HG03135 (cell line): Measurements from ENCODE around the gene TTC12.
A peak's percentile ranks its signal among the peaks of the same experiment; 100 is the strongest.
"Not testable (repeated sequence)": the region's sequence is repeated elsewhere in the genome, so short reads cannot be mapped to it uniquely, and the experiment has no call there.

Source experiments
- ATAC-seq: cut with Tn5 transposase; IDR thresholded peaks from one replicate; pipeline ENCODE4 v1.9.1; 2021; ENCODE audit warnings: mild to moderate bottlenecking, moderate library complexity; ENCODE audit not compliant: unreplicated experiment

Gene TTC12

DNA sequence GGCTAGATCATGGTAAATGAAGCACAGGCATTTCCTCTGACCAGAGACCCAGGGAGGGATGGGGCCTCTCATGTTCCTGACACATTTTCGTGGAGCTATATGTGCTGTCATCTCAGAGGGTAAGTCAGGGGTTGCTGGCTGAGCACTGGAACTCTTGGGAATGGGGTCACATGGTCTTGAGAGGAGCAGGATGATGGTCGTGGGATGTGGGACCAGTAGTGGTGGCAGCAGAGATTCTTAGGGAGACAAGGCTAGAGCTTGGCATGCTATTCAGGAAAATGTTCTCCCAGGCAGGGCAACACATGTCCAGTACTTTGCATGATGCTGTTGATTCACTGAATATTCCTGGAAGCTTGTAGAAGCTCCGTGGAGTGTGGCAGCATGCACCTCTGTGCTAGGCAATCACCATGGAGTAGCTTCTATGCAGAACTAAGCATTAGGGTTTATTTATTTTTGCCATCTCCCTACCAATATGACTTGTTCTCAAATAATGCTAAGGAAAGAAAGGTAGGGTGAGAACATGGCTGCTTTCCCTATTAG lies 31.4 kb upstream of the TTC12 start:
- no peak for ATAC-seq

DNA sequence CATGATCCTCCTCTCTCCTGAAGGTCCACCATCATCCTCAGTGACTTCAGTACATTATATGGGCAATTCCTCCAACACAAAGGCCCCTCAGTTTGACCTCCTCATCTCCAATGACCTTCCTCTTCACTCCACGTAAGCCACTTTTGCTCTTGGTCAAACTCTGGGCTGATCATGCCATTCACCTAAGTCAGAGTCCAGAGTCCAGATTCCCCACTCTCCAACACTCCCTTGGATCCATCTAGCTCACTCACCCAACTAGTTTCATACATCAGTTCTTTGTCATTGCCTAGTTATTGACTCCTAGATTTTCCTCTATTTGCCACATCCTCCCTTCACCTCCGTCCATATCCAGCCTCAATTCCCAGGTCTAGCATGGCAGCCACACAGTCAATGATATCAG lies 30.5 kb upstream of the TTC12 start:
- ATAC-seq, result no peak

DNA sequence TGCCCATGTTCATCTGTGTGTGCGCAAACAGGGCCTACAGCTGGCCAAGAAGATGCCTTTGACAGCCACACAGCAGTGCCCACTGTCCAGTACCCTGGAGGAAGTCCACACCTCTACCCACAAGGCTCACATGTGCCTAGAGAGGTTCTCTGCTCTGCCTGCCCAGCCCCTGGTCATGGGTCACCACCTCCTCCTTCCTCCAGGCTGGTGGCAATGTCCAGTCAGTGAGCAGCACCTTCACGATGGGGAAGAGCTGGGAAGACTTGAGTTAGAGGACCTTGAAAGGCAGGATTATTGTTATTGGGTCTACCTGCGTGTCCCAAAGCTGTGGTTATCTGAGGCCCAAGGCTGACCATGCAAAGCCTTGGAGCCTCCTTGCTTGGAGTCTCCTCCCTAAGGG lies 28.4 kb upstream of the TTC12 start:
- ATAC-seq, result no peak

DNA sequence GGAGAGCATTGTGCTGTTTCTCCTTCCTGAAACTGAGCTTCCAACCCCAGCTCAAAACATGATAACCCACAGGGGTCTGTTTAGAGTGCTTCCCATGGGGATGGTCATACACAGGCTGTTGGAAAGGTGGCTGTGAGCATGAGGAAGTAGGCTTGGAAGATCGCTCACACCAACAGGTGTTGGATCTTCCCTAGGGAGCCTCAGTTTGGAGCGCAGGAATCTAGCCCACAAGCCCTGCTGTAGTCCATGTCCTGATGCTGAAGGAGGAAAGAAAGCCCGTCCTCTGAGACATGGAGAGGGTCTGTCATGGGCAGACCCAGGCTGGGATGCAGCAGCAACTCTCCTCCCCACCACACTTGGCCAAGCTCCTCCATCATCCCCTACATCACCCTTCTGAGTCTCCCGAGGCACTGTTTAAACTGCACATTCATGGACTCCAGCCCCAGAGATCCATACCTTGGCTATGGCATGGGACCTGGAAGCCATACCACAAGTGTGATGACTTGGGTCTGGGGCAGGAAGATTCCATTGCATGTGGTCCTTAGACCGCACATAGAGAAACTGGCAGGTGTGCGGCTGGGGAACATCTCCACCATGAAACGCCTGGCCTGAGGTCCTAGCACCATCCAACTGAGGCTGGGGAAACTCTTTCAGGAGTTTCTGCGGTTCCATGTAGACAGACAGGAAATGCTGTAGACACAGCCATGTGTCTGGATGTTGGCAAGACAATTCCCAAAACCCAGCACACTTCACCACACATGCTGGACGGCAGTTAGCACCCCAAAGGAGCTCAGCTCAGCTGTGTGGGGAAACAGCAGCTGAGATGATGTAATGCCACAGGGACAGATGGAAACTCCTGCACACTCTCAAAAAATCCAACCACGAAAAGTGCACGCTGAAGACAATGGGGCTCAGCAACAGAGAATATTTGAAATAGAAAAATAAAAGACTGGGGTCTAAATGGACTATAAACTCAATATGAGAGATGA lies 27.6 kb upstream of the TTC12 start:
- ATAC-seq, result no peak

DNA sequence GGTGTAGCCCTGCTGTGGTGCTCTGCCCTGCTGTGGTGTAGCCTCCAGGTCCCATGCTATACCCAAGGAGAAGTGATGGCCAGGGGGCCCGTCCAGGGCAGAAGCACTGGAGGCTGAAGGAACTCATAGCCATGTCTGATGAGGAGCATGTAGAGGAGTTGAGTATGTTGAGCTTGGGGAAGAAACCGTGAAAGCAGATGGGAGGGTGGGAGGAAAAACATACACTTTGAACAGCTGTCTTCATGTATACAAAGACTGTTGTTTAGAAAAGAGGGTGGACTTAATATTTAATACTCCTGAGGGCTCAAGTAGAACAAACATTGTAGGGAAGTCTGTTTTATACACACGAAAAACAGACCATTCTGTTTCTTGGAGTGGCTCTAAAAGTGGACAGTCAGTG lies 26.6 kb upstream of the TTC12 start:
- no peak for ATAC-seq

DNA sequence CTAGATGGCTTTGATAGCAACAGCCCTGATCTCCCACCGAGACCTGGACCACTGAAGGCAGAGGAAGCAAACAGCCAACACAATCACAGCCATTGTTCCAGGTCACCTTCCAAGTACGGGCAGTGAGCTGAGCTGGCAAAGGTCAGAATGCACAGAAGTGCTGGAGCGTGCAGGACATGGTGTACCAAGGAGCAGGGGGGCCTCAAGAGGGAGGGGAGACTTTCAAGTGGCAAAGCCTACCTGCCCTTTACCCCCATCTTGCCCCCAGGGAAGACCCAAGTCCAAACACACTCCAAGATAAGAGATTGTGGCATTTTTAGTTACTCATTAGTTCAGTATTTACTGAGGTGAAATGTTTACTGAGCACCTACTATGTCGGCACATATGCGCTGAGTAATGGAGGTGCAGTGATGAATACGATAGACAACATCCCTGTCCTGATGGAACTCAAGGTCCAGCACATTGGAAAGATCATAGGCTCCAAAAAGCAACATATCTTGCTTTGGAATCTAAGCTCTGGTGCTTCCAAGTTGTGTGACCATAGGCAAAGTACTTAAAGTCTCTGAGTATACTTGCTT lies 26.0 kb upstream of the TTC12 start:
- ATAC-seq, result no peak

DNA sequence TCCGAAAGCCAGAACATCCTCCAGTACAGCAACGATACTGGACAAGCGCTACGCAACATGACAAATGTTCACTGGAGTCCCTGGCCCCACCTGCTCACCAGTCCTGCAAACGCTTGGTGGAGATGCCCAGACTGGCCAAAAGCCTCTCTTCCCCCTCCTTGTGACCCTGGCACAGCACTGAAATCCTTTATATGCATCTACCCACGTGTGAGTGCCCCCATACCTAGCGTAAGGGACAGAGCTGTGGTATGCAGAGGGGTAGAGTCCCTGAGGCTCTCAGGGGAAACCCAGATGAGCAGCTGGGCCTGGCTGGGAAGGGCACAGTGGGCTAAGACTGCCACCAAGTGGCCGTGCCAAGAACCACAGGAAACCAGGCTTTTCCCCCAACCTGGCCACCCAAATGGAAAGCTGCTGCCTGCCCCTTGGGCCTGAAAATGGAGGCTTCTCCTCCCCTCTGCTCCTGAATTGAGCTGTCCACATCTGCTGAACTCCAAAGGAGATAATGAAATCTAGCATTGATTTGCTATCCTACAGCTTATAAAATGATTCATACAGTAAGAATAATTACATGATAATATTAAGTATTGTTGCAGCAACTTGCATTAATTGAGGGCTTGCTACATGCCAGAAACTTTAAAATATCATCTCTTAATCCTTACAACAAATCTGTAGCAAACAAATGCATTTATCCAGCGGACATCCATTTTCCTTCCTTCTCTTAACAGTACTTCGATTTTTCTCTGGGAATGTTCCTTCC lies 24.8 kb upstream of the TTC12 start:
- peak; percentile 91 for ATAC-seq

DNA sequence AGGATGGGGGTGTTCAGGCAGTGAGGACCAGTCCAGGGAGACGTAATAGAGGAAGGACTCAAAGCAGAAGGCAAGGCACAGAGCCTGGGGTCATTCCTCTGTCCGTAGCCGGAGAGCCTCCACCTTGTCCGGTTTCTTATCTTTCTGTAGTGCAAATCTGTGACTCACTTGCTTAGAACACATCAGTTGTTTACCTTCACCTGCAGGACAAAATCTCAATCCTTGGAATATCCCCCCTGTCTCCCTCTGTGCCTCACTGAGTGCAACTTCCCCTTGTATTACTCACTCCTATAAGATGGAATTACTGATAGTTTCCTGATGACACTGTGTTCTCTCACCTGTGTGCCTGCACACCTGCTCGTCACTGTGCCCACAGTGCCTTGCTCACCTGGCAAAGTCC lies 20.4 kb upstream of the TTC12 start:
- no peak for ATAC-seq

DNA sequence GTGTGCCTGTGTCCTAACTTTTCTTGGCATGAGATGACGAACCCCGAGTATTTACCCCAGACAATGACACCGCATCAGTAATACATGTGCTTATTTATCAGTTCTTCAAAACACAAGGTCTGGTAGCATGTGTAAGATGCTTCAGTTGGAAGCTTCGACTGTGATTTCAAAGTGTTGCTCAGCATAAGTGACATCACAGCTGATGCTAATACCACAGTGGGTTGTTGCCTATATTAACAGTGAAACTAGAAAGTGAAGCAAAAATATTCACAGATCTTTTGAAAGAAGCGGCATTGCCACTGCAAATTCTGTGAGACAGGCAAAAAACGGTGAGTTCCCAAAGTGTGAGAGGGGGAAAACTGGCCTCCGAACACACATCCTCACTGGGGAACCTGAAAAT lies 18.4 kb upstream of the TTC12 start:
- no peak for ATAC-seq

DNA sequence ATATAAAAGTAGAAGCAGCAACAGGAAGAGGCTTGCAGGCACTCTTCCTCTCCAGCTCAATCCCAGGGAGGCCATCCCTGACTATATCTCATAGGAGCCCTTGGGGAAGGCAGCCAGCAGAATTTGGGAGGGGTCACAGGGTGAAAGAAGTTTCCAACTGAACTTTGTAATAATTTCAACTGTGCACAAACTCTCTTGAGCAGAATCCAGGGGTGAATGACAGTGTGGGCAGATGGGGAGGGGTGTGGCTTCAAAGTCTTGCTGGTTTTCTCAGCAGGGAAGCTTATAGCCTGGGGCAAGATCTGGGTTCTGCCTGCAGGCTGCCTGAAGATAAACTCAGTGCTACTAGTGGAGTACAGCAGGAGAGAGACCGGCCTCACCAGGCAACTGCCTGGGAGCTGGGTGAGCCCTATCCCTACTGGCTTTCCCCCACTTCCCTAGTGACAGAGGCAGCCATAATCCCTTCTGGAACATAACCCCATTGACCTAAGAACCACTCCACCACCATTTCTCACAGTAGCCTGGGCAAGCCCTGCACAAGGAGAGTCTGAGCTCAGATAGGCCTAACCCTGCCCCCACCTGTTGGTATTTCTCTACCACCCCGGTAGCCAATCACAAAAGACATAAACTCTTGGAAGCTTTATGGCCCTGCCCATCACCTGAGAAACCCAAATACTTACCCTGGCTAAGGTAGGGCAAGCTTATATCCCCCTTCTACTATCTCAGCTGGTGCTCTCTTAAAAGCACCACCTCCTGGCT lies 17.8 kb upstream of the TTC12 start:
- ATAC-seq, result no peak

DNA sequence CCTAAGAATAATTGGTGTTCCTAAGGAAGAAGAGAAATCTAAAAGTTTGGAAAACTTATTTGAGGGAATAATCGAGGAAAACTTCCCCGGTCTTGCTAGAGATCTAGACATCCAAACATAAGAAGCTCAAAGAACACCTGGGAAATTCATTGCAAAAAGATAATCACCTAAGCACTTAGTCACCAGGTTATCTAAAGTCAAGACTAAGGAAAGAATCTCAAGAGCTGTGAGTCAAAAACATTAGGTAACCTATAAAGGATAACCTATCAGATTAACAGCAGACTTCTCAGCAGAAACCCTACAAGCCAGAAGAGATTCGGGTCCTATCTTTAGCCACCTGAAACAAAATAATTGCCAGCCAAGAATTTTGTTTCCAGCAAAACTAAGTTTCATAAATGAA lies 15.9 kb upstream of the TTC12 start:
- ATAC-seq, result not testable (repeated sequence)

DNA sequence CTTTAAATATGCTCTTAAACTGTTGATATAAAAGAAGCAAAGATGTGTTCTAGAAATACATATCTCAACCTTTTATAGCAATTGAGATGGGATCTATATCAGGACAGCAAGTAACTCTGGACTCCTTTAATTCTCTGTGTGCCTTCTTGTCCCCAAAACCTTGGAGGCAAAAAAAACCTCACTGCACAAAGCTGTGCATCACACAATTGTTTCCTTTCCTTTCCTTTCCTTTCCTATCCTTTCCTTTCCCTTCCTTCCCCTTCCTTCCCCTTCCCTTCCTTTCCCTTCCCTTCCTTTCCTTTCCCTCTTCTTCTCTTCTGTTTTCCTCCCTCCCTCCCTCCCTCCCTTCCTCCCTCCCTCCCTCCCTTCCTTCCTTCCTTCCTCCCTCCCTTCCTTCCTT lies 9.5 kb upstream of the TTC12 start:
- no peak for ATAC-seq

DNA sequence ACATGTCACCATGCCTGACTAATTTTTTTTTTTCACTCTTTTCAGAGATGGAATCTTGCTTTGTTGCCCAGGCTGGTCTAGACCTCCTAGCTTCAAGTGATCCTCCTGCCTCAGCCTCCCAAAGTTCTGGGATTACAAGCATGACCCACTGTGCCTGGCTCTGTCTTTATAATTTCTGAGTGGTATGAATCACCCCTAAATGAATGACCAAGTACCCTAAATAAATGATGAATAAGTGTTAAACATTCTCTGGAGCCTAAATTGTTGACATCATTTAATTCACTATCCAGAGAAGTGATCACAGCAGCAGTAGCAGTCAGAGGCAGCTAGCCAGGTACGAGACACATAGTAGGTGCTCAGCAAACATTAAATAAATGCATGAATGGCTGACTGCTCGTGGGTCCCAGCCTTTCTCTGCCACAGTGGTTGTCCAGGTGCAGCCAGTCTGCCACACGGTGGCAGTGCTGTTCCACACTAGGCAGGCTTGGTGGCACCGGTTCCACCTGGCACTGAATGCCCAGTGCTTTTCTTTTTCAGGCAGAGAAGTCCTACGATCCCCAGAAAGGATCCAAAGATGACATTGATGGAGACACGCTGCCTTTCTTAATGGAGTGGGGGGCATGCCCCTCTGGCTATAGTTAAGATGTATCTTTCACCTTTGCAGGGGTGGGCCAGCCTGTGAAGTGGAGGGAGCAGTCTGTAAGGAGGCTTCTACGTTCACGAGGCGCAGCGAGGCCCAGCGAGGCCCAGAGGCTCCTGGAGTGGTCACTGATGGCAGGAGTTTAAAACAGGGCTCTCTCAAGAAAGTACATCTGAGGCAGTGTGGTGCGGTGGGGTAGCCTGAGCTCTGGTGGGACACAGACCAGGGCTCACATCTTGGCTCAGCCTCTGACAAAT lies 8.7 kb upstream of the TTC12 start:
- peak; percentile 71 for ATAC-seq

DNA sequence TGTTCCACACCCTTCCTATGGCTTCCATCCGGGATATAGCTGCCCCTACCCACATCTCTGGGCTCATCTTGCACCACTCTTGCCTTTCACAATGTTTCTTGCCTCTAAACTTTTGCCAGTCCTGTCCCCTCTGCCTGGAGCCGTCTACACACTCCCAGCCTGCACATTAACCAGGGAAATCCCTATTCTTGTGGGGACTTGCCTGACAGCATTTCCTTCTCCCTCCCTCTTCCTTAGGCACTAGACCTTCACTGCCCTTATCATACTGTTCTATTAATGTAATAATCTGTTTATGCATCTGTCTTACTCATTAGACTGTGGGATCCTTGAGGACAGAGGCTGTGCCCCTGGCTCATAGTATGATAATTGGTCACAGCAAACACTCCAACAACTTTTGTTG lies 5.8 kb upstream of the TTC12 start:
- ATAC-seq, result no peak

DNA sequence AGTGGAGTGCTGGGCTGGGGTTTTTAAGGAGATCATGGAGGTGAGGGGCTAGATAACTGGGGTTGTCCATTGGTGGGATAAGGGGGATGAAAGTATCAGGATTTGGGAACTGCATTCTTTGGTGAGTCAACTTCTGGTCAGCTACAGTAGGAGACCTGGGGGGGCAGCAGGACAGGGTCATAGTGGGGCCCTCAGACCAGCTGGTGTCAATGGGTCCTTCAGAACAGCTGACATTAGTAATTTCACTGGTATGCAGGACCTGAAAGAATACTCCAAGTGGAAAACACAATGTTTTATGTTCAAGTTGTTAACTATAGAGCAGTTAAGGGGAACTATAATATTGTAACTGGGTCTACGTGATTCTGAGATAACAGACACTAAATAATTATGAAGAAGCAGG lies 2.8 kb upstream of the TTC12 start:
- ATAC-seq, result no peak

DNA sequence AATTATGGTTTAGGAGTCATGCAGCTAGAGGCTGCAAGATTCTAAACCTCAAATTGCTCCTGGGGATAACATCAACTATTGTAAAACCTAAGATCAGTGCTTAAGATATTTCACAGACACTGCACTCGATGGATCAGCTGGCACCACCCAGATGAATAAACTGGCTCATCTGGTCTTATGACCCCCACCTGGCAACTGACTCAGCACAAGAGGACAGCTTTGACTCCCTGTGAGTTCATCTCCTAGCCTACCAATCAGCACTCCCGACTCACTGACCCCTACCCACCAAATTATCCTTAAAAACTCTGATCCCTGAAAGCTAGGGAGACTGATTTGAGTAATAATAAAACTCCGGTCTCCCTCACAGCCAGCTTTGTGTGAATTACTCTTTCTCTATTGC lies 782 bp upstream of the TTC12 start:
- ATAC-seq, result no peak

DNA sequence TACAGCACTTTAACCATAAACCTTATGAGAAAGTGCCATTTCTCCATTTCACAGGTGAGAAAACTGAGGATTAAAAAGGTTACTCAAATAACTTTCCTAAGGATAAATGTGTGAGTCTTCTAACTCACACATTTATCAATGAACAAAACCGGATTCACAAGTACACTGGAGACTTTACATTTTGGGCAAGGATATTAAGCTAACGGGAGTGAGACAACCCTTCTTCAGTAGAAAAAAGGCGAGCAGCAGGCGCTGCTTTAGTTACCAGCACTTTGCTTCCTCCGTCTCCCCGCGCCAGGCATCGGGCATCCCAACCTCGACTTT lies 356 bp upstream of the TTC12 start:
- no peak for ATAC-seq

DNA sequence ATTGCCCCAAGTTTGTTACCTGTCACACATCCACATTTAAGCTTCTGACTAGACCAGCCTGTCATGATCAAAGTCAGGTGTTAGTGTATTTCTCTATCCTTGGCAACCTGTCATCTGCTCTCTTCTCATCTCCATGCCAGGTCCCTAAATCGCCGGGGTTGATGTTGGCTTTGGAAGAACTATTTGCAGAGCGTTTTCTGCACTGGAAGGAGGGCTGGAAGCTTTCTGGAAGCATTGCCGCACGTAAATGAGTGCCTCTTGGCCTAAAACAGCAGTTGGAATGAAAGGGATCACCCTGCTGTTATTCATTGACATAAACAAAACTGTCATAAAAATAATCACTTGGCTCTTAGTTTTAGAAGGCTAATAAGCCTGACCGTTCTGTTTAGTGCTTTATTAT lies 1.4 kb downstream of the TTC12 start:
- no peak for ATAC-seq

DNA sequence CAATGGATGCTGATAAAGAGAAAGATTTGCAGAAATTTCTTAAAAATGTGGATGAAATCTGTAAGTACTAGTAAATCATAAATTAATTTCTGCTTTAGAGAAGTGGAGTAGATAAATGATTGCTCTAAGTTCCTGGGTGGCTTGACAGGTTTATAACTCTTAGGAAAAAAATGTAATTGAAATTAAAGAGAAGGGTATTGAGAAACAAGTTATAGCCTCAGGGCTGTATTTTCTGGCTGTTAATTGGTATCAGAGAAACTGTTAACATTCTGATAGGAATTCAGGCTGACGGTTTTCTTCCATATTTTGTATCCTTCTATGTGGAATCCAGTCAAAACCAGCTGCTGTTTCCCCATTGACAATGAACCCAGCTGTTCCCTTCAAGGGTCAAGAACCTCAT lies 1.9 kb downstream of the TTC12 start:
- no peak for ATAC-seq

DNA sequence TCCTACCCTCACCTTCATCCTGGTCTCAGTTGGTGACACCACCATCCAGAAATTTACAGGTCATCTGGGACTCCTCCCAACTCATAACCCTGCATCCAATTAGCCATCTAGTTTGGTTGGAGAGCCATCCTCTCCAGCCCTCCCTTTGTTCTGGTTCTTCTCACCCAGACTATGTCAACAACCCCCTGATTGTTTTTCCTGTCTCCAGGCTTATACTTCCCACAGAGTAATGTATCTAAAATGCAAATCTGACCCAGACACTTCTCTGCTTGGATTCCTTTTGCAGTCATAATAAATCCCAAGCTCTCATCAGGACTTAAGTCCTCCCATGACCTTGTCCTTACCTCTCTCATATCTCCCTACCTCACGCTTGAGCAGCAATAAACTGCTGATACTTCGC lies 3.0 kb downstream of the TTC12 start:
- ATAC-seq, result no peak
